ENCODE measurements around the gene MTUS2. TPM values are rescaled to one million over a fixed set of nuclear protein-coding genes. Genes with fewer than 3 reads are reported as not detected.

The MTUS2 gene
- total and polyA plus RNA-seq, 9 of the 15 experiments (the other 6 are each of a cell fraction or from before 2014, with no cell fraction given): 0.01 to 0.28 (median 0.06) TPM; not detected in 1

GRCh38 chr13:28872427-28873176, 52.5 kb downstream of the MTUS2 start:
- Histone ChIP-seq H4K20me1 (replicated peaks; ENCODE audit: control insufficient read depth, insufficient read depth, low read length) (no peaks in the 10 kb centered on the region), H3K27me3 (ENCODE audit: control insufficient read depth in 2 of 2, insufficient read depth in 2 of 2, low read length in 2 of 2) (no peaks in the 10 kb centered on the region), H3K36me3 (ENCODE audit: control insufficient read depth, insufficient read depth, low read length) (no peaks in the 10 kb centered on the region), H3K4me3 (no peak overlapping the region), H3K27ac (ENCODE audit: extremely low read depth, low read depth, low read length) (no peak overlapping the region), H3K4me1 (replicated peaks in 1 of 2; ENCODE audit: control insufficient read depth in 2 of 2, insufficient read depth in 2 of 2, low read length in 2 of 2) (no peaks in the 10 kb centered on the region), H3K9ac (ENCODE audit: insufficient read depth in 1 of 2, low read depth in 2 of 2, low read length in 2 of 2) (no peak overlapping the region), H3K9me3 (replicated peaks; ENCODE audit: control insufficient read depth, insufficient read depth, low read depth, low read length) (no peaks in the 10 kb centered on the region), H3K79me2 (ENCODE audit: control insufficient read depth, insufficient read depth, low read length) (no peaks in the 10 kb centered on the region), H3K9me1 (ENCODE audit: control insufficient read depth, insufficient read depth, low read length) (no peaks in the 10 kb centered on the region), H3K4me2 (ENCODE audit: insufficient read depth, low read length) (no peak overlapping the region), H2AFZ (ENCODE audit: low read depth, low read length) (no peak overlapping the region)
- intact Hi-C loops (cut with micrococcal nuclease): no loop called here
- BruUV-seq (replicated peaks): no TSS peak
- POLR2A ChIA-PET: interaction anchor here (0.8 kb wide), 1 partner anchor 816 kb away, joined by 3 read pairs; no protein-coding TSS in a partner anchor
- FAIRE-seq (no peak), DNase-seq (ENCODE audit: extremely low read depth in 1 of 4, low spot score in 3 of 4) (no peak), ATAC-seq (no peak)
- WGBS (ENCODE audit: insufficient coverage, low coverage, missing lambda C conversion rate): 0% methylated on average over 2 of the region's 2 CpGs
- TF ChIP-seq, protein P1, sequence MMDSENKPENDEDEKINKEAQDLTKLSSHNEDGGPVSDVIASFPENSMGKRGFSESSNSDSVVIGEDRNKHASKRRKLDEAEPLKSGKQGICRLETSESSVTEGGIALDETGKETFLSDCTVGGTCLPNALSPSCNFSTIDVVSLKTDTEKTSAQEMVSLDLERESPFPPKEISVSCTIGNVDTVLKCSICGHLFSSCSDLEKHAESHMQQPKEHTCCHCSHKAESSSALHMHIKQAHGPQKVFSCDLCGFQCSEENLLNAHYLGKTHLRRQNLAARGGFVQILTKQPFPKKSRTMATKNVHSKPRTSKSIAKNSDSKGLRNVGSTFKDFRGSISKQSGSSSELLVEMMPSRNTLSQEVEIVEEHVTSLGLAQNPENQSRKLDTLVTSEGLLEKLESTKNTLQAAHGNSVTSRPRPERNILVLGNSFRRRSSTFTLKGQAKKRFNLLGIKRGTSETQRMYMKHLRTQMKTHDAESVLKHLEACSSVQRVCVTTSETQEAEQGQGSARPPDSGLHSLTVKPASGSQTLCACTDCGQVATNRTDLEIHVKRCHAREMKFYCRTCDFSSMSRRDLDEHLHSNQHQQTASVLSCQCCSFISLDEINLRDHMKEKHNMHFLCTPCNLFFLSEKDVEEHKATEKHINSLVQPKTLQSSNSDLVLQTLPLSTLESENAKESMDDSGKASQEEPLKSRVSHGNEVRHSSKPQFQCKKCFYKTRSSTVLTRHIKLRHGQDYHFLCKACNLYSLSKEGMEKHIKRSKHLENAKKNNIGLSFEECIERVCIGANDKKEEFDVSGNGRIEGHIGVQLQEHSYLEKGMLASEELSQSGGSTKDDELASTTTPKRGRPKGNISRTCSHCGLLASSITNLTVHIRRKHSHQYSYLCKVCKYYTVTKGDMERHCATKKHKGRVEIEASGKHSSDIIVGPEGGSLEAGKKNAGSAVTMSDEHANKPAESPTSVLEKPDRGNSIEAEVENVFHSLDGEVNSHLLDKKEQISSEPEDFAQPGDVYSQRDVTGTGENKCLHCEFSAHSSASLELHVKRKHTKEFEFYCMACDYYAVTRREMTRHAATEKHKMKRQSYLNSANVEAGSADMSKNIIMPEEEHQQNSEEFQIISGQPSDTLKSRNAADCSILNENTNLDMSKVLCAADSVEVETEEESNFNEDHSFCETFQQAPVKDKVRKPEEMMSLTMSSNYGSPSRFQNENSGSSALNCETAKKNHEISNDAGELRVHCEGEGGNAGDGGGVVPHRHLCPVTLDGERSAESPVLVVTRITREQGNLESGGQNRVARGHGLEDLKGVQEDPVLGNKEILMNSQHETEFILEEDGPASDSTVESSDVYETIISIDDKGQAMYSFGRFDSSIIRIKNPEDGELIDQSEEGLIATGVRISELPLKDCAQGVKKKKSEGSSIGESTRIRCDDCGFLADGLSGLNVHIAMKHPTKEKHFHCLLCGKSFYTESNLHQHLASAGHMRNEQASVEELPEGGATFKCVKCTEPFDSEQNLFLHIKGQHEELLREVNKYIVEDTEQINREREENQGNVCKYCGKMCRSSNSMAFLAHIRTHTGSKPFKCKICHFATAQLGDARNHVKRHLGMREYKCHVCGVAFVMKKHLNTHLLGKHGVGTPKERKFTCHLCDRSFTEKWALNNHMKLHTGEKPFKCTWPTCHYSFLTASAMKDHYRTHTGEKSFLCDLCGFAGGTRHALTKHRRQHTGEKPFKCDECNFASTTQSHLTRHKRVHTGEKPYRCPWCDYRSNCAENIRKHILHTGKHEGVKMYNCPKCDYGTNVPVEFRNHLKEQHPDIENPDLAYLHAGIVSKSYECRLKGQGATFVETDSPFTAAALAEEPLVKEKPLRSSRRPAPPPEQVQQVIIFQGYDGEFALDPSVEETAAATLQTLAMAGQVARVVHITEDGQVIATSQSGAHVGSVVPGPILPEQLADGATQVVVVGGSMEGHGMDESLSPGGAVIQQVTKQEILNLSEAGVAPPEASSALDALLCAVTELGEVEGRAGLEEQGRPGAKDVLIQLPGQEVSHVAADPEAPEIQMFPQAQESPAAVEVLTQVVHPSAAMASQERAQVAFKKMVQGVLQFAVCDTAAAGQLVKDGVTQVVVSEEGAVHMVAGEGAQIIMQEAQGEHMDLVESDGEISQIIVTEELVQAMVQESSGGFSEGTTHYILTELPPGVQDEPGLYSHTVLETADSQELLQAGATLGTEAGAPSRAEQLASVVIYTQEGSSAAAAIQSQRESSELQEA (IDR thresholded peaks at IDR 0.05; ENCODE audit: low read depth): no peak
- TF ChIP-seq TRIM28 (IDR thresholded peaks at IDR 0.05) (0 out of 2 replicates have a peak, but pooled peaks have one; percentile 54), THRAP3 (IDR thresholded peaks at IDR 0.05; ENCODE audit: borderline replicate concordance) (no peak), TCF7 (IDR thresholded peaks at IDR 0.05; ENCODE audit: borderline replicate concordance) (no peak)
- in situ Hi-C loops (cut with MboI): no loop called here
- CTCF ChIA-PET (ENCODE audit: low intra/inter-chr PET ratio): no interaction called here

Data from K562 (cell line).